GM19238 (cell line): ENCODE results near the gene ARVCF.
"Not testable (repeated sequence)": the region's sequence is repeated elsewhere in the genome, so short reads cannot be mapped to it uniquely, and the experiment has no call there.

ENCODE experiments used
- DNase-seq: peaks from one replicate; pipeline ENCODE4 v3.0.0; 2011; ENCODE audit warnings: low spot score; ENCODE audit not compliant: insufficient read length

ARVCF gene

DNA sequence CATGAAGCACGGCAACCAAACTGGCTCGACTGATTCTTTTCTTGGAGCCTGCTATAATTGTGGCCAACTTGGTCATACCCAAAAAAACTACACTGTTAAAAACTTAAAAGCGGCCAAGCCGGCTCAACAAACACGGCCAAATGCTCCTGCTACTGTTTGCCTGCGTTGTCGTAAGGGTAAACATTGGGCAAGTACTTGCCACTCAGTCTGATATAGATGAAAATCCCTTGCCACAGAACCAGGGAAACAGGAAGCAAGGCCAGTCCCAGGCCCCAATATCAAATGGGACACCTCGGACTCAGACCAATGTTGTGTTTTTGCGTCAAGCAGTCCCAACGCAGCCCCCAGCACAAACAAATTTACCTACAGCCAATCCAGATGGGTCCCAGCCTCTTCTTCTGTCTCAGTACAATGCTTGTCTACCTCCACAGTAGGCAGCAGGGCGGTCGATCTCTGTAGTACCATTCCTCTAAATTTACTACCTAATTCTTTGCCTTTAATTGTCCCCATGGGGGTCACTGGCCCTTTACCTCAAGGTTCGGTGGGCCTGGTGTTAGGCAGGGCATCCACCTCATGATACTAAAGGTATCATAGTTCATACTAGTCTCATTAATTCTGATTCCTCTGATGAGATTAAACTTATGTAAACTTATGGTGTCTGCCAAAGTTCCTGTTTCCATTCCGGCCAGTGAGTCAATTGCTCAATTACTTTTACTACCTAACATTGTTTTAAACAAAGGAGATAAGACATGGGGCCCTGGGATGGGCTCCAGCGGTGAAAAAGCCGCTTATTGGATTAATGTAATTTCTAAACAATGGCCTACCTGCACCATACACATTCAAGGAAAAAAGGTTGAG is 78.8 kb downstream of the ARVCF start:
- DNase-seq: no peak

DNA sequence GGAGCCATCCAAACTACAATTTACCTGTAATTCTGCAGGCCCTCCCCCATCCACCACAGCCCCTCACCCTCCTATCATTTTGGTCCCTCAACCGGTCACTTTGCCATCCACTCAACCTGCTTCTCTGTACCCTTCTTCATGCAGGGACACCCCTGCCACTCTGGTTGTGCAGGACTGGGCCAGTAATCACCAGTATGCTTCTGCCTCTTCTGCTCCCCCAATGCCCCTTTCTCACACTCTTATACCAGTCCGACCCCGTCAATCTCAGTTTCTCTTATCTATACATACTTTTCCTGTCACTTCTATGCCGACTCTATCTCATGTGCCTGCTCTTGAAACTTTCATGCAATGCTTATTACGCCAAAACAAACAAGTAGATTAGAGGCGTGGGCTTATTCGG is 80.1 kb downstream of the ARVCF start:
- DNase-seq: no peak

DNA sequence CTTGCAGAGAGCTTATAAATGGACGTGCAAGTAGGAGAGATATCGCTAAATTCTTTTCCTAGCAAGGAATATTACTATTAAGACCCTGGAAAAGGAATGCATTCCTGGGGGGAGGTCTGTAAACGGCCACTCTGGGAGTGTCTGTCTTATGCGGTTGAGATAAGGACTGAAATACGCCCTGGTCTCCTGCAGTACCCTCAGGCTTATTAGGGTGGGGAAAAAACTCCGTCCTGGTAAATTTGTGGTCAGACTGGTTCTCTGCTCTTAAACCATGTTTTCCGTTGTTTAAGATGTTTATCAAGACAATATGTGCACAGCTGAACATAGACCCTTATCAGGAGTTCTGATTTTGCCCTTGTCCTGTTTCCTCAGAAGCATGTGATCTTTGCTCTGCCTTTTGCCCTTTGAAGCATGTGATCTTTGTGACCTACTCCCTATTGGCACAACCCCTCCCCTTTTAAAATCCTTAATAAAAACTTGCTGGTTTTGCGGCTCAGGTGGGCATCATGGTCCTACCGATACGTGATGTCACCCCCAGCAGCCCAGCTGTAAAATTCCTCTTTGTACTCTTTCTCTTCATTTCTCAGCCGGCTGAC is 81.4 kb downstream of the ARVCF start:
- not testable (repeated sequence) for DNase-seq

DNA sequence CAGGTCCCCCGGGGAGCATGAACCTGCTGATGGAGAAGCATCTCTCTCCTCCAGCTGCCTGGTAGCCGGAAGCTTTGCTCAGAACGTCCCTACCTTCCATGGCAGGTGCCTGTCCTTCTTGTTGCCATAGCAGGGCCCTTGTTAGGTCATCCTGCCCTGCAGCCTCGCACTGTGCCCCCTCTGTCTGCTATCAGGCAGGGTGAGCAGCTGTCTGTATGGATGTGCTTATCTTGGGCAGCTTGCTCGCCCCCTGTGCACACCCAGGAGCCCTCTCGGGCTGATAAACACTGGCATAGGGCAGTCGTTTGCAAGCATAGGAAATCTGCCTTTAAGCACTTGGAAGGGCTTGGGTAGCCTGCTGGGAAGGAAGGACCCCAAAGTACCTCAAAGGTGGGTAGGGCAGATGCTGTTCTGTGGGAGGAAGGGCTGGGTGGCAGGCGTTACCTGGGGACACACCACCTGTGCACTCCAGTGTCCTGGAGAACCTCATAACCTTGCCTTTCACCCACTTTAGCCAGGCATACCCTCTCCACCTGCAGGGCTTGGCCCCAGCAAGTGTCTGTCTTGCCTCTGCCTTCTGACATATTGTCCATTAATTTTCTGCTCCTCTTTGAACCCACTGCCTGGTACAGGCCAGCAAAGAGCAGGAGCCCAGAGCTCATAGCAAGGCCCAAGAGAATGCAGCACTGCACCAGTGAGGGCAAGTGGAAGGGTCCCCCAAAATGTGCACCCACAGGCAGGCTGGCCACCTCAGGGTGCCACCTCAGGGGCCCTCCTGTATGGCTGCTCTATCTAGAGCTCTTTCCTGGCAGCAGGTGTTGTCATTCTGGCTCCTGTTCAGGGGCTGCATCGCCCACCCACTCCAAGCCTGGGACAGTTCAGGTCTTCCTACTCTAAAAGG is 83.0 kb downstream of the ARVCF start:
- no peak for DNase-seq

DNA sequence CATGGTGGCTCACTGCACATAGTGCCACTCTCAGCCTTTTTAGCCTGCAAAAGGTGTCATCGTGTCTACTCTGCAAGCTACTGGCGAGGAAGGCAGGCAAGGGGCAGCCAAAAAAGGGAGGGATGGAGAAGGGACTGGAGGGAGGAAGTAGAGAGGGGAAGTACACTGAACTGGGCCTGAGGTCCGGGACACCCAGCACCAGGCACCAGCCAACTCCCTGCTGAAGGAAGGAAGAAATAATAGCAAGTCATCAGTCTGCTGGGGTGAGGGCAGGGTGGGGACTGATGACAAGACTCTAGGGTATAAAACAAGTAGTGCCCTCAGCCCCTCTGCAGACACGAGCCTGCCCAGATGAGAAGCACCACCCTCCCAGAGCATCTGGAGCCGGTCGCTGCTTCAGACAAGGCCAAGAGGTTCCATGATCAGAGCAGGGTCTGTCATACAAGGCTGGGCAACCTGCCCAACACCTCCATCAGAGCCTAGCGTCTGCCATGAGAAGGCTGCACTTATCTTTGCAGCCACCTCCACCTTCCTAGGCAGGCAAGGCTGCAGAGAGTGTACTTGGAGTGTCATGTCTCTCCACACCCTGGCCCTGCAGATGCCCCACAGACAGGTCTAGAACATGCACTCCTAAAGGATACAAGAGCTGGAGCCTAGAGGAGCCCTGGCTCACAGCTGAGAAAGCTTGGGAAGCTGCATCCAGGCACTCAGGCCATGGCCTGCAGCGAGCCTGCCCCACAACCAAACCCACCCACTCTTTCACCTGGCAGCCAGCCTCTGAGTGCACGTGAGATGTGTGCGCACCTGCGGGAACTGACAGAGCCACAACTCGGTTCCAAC is 84.0 kb downstream of the ARVCF start:
- no peak for DNase-seq

- no peak for DNase-seq
These were observed 85.1 kb downstream of the ARVCF start for GRCh38 chr22:19931514-19931913.

- DNase-seq: no peak
These were observed 85.8 kb downstream of the ARVCF start for GRCh38 chr22:19930551-19931486.

- no peak for DNase-seq
These were observed 86.8 kb downstream of the ARVCF start for GRCh38 chr22:19929586-19930550.

- DNase-seq: no peak
These were observed 88.4 kb downstream of the ARVCF start for GRCh38 chr22:19928207-19928606.

DNA sequence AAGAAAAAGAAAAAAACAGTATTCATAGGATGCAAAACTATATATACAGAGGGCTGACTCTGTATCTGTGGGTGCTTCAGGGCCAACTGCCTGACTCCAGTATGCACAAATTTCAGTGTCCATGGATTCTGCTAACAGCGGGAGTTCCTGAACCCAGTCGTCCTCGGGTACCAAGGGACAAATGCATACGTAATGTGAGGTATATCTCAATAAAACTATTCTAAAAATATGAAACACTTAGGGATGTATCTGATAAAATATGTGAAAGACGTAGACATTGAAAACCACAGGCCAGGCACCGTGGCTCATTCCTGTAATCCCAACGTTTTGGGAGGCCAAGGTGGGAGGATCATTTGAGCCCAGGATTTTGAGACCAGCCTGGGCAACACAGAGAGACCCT is 88.9 kb downstream of the ARVCF start:
- DNase-seq: no peak

DNA sequence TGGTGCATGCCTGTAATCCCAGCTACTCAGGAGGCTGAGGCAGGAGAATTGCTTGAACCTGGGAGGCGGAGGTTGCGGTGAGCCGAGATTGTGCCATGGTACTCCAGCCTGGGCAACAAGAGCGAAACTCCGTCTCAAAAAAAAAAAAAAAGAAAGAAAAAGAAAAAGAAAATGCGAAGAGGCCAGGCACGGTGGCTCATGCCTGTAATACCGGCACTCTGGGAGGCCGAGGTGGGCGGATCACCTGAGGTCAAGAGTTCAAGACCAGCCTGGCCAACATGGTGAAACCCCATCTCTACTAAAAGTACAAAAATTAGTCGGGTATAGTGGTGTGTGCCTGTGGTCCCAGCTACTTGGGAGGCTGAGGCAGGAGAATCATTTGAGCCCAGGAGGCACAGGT is 90.6 kb downstream of the ARVCF start:
- DNase-seq: not testable (repeated sequence)

DNA sequence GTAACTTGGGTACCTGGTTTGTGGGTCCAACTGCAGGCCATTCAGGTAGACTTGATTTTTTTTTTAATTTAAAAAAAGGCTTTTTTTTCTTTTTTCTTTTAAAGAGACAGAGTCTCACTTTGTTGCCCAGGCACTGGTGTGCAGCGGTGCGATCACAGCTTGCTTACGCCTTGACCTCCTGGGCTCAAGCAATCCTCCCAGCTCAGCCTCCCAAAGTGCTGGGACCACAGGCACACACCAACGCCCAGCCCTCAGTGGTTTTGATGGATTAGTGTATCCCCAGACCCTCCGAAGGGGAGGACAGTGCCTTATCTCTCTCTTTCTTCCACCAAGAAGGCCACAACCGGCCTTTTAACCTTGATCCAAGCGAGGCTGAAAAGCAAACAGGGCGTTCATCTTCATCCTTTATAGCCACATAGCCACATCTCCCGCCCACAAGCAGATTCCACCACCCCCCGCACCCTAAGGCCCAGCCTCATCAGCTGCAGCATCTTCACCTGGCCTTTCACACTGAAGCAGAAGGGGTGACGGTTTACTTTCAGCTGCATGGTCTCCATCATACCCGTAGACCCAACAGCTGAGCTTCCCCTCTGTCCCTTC is 92.6 kb downstream of the ARVCF start:
- DNase-seq: no peak

GRCh38 chr22:19921544-19922081 is 95.0 kb downstream of the ARVCF start:
- no peak for DNase-seq
